ENCODE results near the gene TMEM234. TPM values are rescaled to one million over a fixed set of nuclear protein-coding genes. Genes with fewer than 3 reads are reported as not detected.

TMEM234 gene
- total RNA-seq, 1 donor from 2014 or later, result 14.4 TPM

GRCh38 chr1:32181563-32181962 lies 40.6 kb downstream of the TMEM234 start:
- H3K4me3 ChIP-seq (ENCODE audit: low read depth, low read length), result peak overlapping the region; percentile 69
- TF ChIP-seq CTCF (conservative IDR thresholded peaks at IDR 0.05; ENCODE audit: low read depth, low read length), result no peak
- no peak for DNase-seq (ENCODE audit: low read depth)

- TF ChIP-seq CTCF (conservative IDR thresholded peaks at IDR 0.05; ENCODE audit: low read depth, low read length), result no peak
- DNase-seq (ENCODE audit: low read depth), result no peak
These were observed 41.1 kb downstream of the TMEM234 start for GRCh38 chr1:32181065-32181464.

GRCh38 chr1:32180186-32181060 lies 41.7 kb downstream of the TMEM234 start:
- peak overlapping the region; percentile 69 for H3K4me3 ChIP-seq (ENCODE audit: low read depth, low read length)
- no peak for TF ChIP-seq CTCF (conservative IDR thresholded peaks at IDR 0.05; ENCODE audit: low read depth, low read length)
- no peak for DNase-seq (ENCODE audit: low read depth)

More at GRCh38 chr1:32181065-32181464, 41.1 kb downstream of the TMEM234 start:
- H3K4me3 ChIP-seq (ENCODE audit: low read depth, low read length), result peak overlapping the region; percentile 69

- TF ChIP-seq CTCF (conservative IDR thresholded peaks at IDR 0.05; ENCODE audit: low read depth, low read length), result no peak
- no peak for DNase-seq (ENCODE audit: low read depth)
These were observed 42.5 kb downstream of the TMEM234 start, which contains the start of gene TXLNA for GRCh38 chr1:32179443-32180185. Gene TXLNA (plus strand): TSS chr1:32179675. CDS start chr1:32180346, 671 bp downstream.

GRCh38 chr1:32179193-32179442 lies 43.0 kb downstream of the TMEM234 start:
- H3K4me3 ChIP-seq (ENCODE audit: low read depth, low read length), result peak overlapping the region; percentile 69
- DNase-seq (ENCODE audit: low read depth), result no peak
- TF ChIP-seq CTCF (conservative IDR thresholded peaks at IDR 0.05; ENCODE audit: low read depth, low read length), result no peak

More at GRCh38 chr1:32179443-32180185, 42.5 kb downstream of the TMEM234 start, which contains the start of gene TXLNA:
- peak within 1 kb of the TSS; percentile 69 for H3K4me3 ChIP-seq (ENCODE audit: low read depth, low read length)

GRCh38 chr1:32178380-32179192 lies 43.6 kb downstream of the TMEM234 start:
- H3K4me3 ChIP-seq (ENCODE audit: low read depth, low read length), result no peak overlapping the region
- TF ChIP-seq CTCF (conservative IDR thresholded peaks at IDR 0.05; ENCODE audit: low read depth, low read length), result no peak

More at GRCh38 chr1:32178380-32179192, 43.6 kb downstream of the TMEM234 start:
- no peak for DNase-seq (ENCODE audit: low read depth)

All from epithelial cell of proximal tubule (primary cell).